GM21717 (cell line): Measurements from ENCODE around the gene KRT3.

Source experiments
- ATAC-seq: cut with Tn5 transposase; IDR thresholded peaks from one replicate; pipeline ENCODE4 v1.9.1; 2021; ENCODE audit warnings: mild to moderate bottlenecking, moderate library complexity; ENCODE audit not compliant: unreplicated experiment

KRT3 gene

DNA sequence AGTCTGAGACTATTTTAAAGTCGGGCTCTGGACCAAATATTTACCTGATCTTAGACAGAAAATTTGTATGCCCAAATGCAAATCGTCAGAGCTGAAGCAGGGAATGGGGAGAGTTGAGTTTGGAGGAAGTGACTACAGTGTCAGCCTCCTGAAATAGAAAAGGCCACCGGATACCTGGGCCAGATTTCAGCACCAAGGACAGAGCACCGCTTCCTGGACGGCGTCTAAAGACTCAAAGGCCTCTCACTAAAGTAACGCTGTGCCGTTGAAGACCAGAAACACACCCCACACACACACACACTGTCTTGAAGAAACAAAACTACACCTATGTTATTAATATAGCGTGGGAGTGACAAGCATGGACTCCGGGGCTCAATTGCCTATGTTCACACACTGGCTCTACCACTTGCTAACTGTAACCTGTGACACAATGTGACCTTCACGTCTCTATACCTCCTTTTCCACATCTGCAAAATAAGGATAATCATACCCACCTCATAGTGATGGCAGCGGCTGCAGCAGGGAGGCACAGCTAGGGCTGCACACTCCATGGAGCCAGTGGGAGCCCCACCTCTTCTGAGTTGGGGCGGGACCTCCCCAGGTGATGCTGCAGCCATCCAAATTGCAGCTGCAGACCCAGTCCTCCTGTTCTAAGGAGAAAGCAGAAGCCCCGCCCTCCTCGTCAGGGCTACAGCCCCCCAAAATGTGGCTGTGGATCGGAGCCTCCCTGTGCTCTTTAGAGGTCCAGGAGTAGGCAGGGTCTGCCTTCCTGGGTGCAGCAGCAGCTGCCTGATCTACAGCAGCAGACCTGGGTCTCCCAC is 54.3 kb downstream of the KRT3 start:
- no peak for ATAC-seq

GRCh38 chr12:52740584-52740983 is 55.3 kb downstream of the KRT3 start:
- no peak for ATAC-seq

- no peak for ATAC-seq
Observed at GRCh38 chr12:52739963-52740362, 56.0 kb downstream of the KRT3 start.
